Common myeloid progenitor, CD34-positive (primary cell): ENCODE data around the gene CEMIP.
"Not testable (repeated sequence)": the region's sequence is repeated elsewhere in the genome, so short reads cannot be mapped to it uniquely, and the experiment has no call there.

Experiments used
- CTCF ChIA-PET: fragments of 350-600 bp; sonication (Branson Sonifier 250); formaldehyde crosslinking; loops from one replicate; lab custom pipeline; 2021; ENCODE audit warnings: antibody characterized with exemption; lab: Charles Lee
- POLR2A ChIA-PET: fragments of 350-600 bp; sonication (Branson Sonifier 250); formaldehyde crosslinking; loops from one replicate; lab custom pipeline; 2021; ENCODE audit warnings: antibody characterized with exemption; lab: Charles Lee
- DNase-seq, 3 donors: peaks; one replicate each; pipeline versions ENCODE4 v3.0.0 to v3.0.0-alpha.2; 2013
- H3K27ac ChIP-seq, 2 experiments: 1 replicate in 1 of 2; 2 replicates in 1 of 2; pipeline ENCODE4 v1.7.0; 2013; ENCODE audit warnings: inconsistent platforms in 2 of 2, low read length in 2 of 2, mild to moderate bottlenecking in 2 of 2, low read depth in 1 of 2, moderate library complexity in 1 of 2; ENCODE audit not compliant: severe bottlenecking in 2 of 2, insufficient read depth in 1 of 2, poor library complexity in 1 of 2
- H3K27me3 ChIP-seq, 5 experiments: replicated peaks in 2 of 5; 1 replicate in 3 of 5; 2 replicates in 2 of 5; pipeline versions ENCODE4 v1.6.1 to v1.7.0; 2013; ENCODE audit warnings: low read length in 4 of 5, mild to moderate bottlenecking in 2 of 5, moderate library complexity in 2 of 5, inconsistent platforms in 1 of 5; ENCODE audit not compliant: insufficient read depth in 5 of 5, control insufficient read depth in 4 of 5
- H3K36me3 ChIP-seq, 4 experiments: 1 replicate in 2 of 4; 2 replicates in 2 of 4; pipeline versions ENCODE4 v1.6.1 to v1.7.0; 2013; ENCODE audit warnings: low read length in 3 of 4, control low read depth in 1 of 4, mild to moderate bottlenecking in 1 of 4; ENCODE audit not compliant: control insufficient read depth in 4 of 4, insufficient read depth in 4 of 4
- H3K4me1 ChIP-seq, 4 experiments: 1 replicate in 3 of 4; 2 replicates in 1 of 4; pipeline versions ENCODE4 v1.6.1 to v1.7.1; 2013; ENCODE audit warnings: low read length in 3 of 4, mild to moderate bottlenecking in 3 of 4, control low read depth in 1 of 4, inconsistent platforms in 1 of 4, moderate library complexity in 1 of 4; ENCODE audit not compliant: control insufficient read depth in 4 of 4, insufficient read depth in 4 of 4; ENCODE audit errors: control extremely low read depth in 1 of 4
- H3K4me3 ChIP-seq, 7 experiments: 1 replicate in 4 of 7; 2 replicates in 3 of 7; pipeline versions ENCODE4 v1.5.1 to v1.7.0; 2013; ENCODE audit warnings: mild to moderate bottlenecking in 7 of 7, low read length in 6 of 7, moderate library complexity in 6 of 7, inconsistent platforms in 2 of 7, low read depth in 2 of 7, control low read depth in 1 of 7; ENCODE audit not compliant: insufficient read depth in 4 of 7, control insufficient read depth in 1 of 7; ENCODE audit errors: extremely low read depth in 1 of 7
- H3K9me3 ChIP-seq, 5 experiments: 1 replicate in 4 of 5; 2 replicates in 1 of 5; pipeline versions ENCODE4 v1.6.1 to v1.7.1; 2013; ENCODE audit warnings: low read length in 4 of 5, mild to moderate bottlenecking in 2 of 5, inconsistent platforms in 1 of 5, low read depth in 1 of 5, moderate library complexity in 1 of 5; ENCODE audit not compliant: control insufficient read depth in 4 of 5, insufficient read depth in 2 of 5; ENCODE audit errors: control extremely low read depth in 1 of 5
- WGBS: methylation state at CpG from one replicate; pipeline ENCODE4 v1.1.5; 2013; ENCODE audit not compliant: insufficient coverage; 5-methylcytosine and 5-hydroxymethylcytosine counted together

The CEMIP gene

GRCh38 chr15:80950291-80951078, 171.3 kb downstream of the CEMIP start:
- Histone ChIP-seq H3K27ac (no peak overlapping the region), H3K9me3 (no peaks in the 10 kb centered on the region), H3K27me3 (no peaks in the 10 kb centered on the region), H3K4me3 (no peak overlapping the region), H3K4me1 (no peaks in the 10 kb centered on the region), H3K36me3 (peaks cover 9 to 58% (median 42%) of the 10 kb centered on the region in 4 experiments)
- WGBS = 100% methylated on average over 4 of the region's 8 CpGs
- CTCF ChIA-PET = interaction anchor here (0.6 kb wide), 1 partner anchor 11 kb away, joined by 3 read pairs; no protein-coding TSS in a partner anchor
- POLR2A ChIA-PET = no interaction called here
- no peak for DNase-seq

DNA sequence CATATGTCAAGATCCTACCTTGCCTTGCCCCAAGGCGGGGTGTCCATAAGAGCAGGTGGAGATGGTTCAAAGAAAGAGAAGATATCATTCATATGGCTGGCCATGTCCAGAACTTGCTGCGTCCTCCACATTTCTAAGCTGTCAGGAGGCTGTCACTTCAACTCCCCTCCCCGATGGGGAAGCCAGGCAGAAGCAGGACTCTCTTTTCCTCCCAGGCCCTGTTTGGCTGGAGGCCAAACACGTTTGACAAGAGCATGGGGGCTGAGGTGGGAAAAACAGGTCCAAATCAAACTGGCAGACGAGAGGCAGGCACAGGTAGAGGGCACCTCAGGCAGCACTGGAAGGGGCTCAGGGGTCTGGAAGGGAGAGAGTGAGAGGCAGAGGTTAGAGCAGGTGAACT, 172.8 kb downstream of the CEMIP start:
- CTCF ChIA-PET = interaction anchor here (1.2 kb wide), 1 partner anchor 17 kb away, joined by 6 read pairs; no protein-coding TSS in a partner anchor
- 96% methylated on average over 4 of the region's 5 CpGs for WGBS

GRCh38 chr15:80953001-80953952, 174.1 kb downstream of the CEMIP start:
- CTCF ChIA-PET = interaction anchor here (1.2 kb wide), 1 partner anchor 16 kb away, joined by 6 read pairs; no protein-coding TSS in a partner anchor
- DNase-seq = no peak
- H3K4me1 ChIP-seq = peaks cover 0 to 6% (median 2%) of the 10 kb centered on the region in 4 experiments
- no peak overlapping the region for H3K27ac ChIP-seq
- H3K27me3 ChIP-seq = no peaks in the 10 kb centered on the region
- H3K36me3 ChIP-seq = peaks cover 3 to 31% (median 24%) of the 10 kb centered on the region in 4 experiments
- H3K4me3 ChIP-seq = no peak overlapping the region
- H3K9me3 ChIP-seq = no peaks in the 10 kb centered on the region
- WGBS = 93% methylated on average over 9 of the region's 12 CpGs
- POLR2A ChIA-PET = no interaction called here

More for the DNA sequence above, 172.8 kb downstream of the CEMIP start:
- Histone ChIP-seq H3K4me3 (no peak overlapping the region), H3K9me3 (no peaks in the 10 kb centered on the region), H3K27ac (no peak overlapping the region), H3K4me1 (peaks cover 0 to 6% (median 2%) of the 10 kb centered on the region in 4 experiments), H3K27me3 (no peaks in the 10 kb centered on the region), H3K36me3 (peaks cover 4 to 44% (median 34%) of the 10 kb centered on the region in 4 experiments)
- POLR2A ChIA-PET = no interaction called here
- DNase-seq = no peak

- POLR2A ChIA-PET = no interaction called here
- no peak for DNase-seq
- Histone ChIP-seq H3K27ac (no peak overlapping the region), H3K27me3 (no peaks in the 10 kb centered on the region), H3K4me1 (peaks cover 0 to 6% (median 2%) of the 10 kb centered on the region in 4 experiments), H3K4me3 (no peak overlapping the region), H3K36me3 (peaks cover 3 to 34% (median 23%) of the 10 kb centered on the region in 4 experiments), H3K9me3 (no peaks in the 10 kb centered on the region)
- 97% methylated on average over 5 of the region's 9 CpGs for WGBS
- CTCF ChIA-PET = interaction anchor here (1.2 kb wide), 1 partner anchor 16 kb away, joined by 4 read pairs; no protein-coding TSS in a partner anchor
These were observed 175.0 kb downstream of the CEMIP start for GRCh38 chr15:80953953-80954778.

- ChIA-PET POLR2A (interaction anchor here (0.6 kb wide), 1 partner anchor 18 kb away, joined by 3 read pairs; no protein-coding TSS in a partner anchor), CTCF (interaction anchor here (0.6 to 2.6 kb wide), 2 partner anchors 12 to 30 kb away, joined by 5 to 8 read pairs; no protein-coding TSS in a partner anchor)
- not testable (repeated sequence) for H3K4me1 ChIP-seq, H3K27ac ChIP-seq, H3K4me3 ChIP-seq, H3K9me3 ChIP-seq, H3K27me3 ChIP-seq
- 90% methylated on average over 12 of the region's 19 CpGs for WGBS
- H3K36me3 ChIP-seq = peaks cover 4 to 28% (median 25%) of the 10 kb centered on the region in 4 experiments
- DNase-seq = peak; percentile 38 to 84 (median 80)
These were observed 176.6 kb downstream of the CEMIP start for GRCh38 chr15:80955571-80956452.
